ENCODE results near the gene ARG2.

DNA sequence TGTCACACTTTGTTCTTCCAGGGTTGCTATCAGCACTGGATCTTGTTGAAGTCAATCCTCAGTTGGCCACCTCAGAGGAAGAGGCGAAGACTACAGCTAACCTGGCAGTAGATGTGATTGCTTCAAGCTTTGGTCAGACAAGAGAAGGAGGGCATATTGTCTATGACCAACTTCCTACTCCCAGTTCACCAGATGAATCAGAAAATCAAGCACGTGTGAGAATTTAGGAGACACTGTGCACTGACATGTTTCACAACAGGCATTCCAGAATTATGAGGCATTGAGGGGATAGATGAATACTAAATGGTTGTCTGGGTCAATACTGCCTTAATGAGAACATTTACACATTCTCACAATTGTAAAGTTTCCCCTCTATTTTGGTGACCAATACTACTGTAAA lies 31.0 kb downstream of the ARG2 start:
- TF ChIP-seq, protein P1, sequence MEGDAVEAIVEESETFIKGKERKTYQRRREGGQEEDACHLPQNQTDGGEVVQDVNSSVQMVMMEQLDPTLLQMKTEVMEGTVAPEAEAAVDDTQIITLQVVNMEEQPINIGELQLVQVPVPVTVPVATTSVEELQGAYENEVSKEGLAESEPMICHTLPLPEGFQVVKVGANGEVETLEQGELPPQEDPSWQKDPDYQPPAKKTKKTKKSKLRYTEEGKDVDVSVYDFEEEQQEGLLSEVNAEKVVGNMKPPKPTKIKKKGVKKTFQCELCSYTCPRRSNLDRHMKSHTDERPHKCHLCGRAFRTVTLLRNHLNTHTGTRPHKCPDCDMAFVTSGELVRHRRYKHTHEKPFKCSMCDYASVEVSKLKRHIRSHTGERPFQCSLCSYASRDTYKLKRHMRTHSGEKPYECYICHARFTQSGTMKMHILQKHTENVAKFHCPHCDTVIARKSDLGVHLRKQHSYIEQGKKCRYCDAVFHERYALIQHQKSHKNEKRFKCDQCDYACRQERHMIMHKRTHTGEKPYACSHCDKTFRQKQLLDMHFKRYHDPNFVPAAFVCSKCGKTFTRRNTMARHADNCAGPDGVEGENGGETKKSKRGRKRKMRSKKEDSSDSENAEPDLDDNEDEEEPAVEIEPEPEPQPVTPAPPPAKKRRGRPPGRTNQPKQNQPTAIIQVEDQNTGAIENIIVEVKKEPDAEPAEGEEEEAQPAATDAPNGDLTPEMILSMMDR (conservative IDR thresholded peaks at IDR 0.05 in 1 of 2, IDR thresholded peaks at IDR 0.05 in 1 of 2; ENCODE audit: low read depth in 1 of 2, low read length in 2 of 2), result no peak
- TF ChIP-seq EZH2 (IDR thresholded peaks at IDR 0.05; ENCODE audit: low read length, missing control alignments), result no peak

Data from fibroblast of lung (primary cell).